Esophagus muscularis mucosa (tissue), 4 donors: Measurements from ENCODE around the gene NANP.

Source experiments
- EP300 ChIP-seq: sonication (generic); formaldehyde crosslinking; IDR thresholded peaks from one replicate; pipeline ENCODE4 v1.6.1; 2017; ENCODE audit warnings: antibody characterized with exemption
- POLR2A ChIP-seq: fragments of 450-650 bp; IDR thresholded peaks from one replicate; pipeline ENCODE4 v1.6.1; 2017; ENCODE audit warnings: antibody characterized with exemption, moderate library complexity, mild to moderate bottlenecking, low read depth
- POLR2AphosphoS5 ChIP-seq, 2 donors: sonication (generic); formaldehyde crosslinking; IDR thresholded peaks; one replicate each; pipeline ENCODE4 v1.6.1; 2017; ENCODE audit warnings: antibody characterized with exemption in 2 of 2
- TF ChIP-seq, protein P1 (sequence below), 3 experiments: fragments of 200-600 bp in 2 of 3; fragments of 450-650 bp in 1 of 3; sonication (generic) in 2 of 3; IDR thresholded peaks; one replicate each; pipeline ENCODE4 v1.5.1; 2017 to 2019; ENCODE audit warnings: antibody characterized with exemption in 3 of 3, mild to moderate bottlenecking in 2 of 3, moderate library complexity in 1 of 3

DNA sequence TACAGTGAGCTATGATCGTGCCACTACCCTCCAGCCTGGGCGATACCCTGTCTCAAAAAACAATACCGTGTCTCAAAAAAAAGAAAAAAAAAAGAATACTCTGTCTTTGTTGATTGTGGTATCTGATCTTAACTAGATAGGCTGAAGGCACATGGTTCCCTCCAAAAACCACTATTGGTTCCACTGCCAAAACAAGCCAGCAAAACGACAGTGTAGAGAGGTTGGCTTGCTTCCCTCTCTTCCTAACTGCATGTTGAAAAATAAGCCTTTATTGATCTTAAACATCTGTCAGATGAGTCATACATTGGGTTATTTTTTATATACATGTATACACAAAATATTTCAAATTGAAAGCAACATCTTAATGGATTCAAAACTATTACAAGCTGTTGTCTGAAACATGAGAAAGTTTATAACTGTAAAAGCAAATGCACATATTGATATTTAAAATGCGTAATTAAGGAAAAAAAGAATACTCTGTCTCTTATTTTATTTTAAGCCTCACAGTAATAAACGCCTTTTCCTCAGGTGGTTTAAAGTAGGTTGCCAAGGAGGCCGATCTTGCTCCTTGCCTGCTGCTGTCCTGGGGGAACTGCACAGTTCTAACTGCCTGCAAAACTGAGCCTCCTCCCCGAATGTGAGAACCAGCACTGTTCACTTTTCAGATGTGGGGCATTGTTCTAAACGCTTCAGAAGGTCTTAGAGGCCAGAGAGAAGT lies 31.5 kb downstream of the NANP start:
- no peak for TF ChIP-seq POLR2AphosphoS5 (IDR thresholded peaks at IDR 0.05)
- TF ChIP-seq, protein P1, sequence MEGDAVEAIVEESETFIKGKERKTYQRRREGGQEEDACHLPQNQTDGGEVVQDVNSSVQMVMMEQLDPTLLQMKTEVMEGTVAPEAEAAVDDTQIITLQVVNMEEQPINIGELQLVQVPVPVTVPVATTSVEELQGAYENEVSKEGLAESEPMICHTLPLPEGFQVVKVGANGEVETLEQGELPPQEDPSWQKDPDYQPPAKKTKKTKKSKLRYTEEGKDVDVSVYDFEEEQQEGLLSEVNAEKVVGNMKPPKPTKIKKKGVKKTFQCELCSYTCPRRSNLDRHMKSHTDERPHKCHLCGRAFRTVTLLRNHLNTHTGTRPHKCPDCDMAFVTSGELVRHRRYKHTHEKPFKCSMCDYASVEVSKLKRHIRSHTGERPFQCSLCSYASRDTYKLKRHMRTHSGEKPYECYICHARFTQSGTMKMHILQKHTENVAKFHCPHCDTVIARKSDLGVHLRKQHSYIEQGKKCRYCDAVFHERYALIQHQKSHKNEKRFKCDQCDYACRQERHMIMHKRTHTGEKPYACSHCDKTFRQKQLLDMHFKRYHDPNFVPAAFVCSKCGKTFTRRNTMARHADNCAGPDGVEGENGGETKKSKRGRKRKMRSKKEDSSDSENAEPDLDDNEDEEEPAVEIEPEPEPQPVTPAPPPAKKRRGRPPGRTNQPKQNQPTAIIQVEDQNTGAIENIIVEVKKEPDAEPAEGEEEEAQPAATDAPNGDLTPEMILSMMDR (IDR thresholded peaks at IDR 0.05): no peak
- TF ChIP-seq EP300: no peak
- no peak for TF ChIP-seq POLR2A
